Adrenal gland (tissue), 5 donors: Measurements from ENCODE around the gene RHOB.

Source experiments
- CTCF ChIP-seq, 6 experiments: fragments of 450-650 bp in 4 of 6; fragments of 200-600 bp in 2 of 6; sonication (generic) in 1 of 6; IDR thresholded peaks; 1 replicate in 5 of 6; 2 replicates in 1 of 6; pipeline versions ENCODE4 v1.5.1 to v1.8.0; 2016 to 2021; ENCODE audit warnings: antibody characterized with exemption in 6 of 6, mild to moderate bottlenecking in 2 of 6, moderate library complexity in 1 of 6
- POLR2A ChIP-seq, 2 donors: fragments of 450-650 bp; IDR thresholded peaks; one replicate each; pipeline ENCODE4 v1.6.1; 2017; ENCODE audit warnings: antibody characterized with exemption in 2 of 2, mild to moderate bottlenecking in 2 of 2, moderate library complexity in 1 of 2
- donor health status: DM: no; HTN: no; CAD: no.

- TF ChIP-seq POLR2A (IDR thresholded peaks at IDR 0.05) (no peak), CTCF (IDR thresholded peaks at IDR 0.05) (no peak)
These were observed 9.3 kb downstream of the RHOB start for GRCh38 chr2:20456116-20456571.
